ENCODE data around the gene MYH14. TPM values are rescaled to one million over a fixed set of nuclear protein-coding genes. Genes with fewer than 3 reads are reported as not detected.

Gene MYH14
- total and polyA plus RNA-seq, 2 of the 8 experiments (the other 6 are each of a cell fraction or from before 2014, with no cell fraction given): 17.3 to 28.6 TPM

GRCh38 chr19:50276370-50277063 lies 73.1 kb downstream of the MYH14 start:
- Histone ChIP-seq H4K5ac (ENCODE audit: insufficient read length, low read depth, low read length) (no peak overlapping the region), H3K27me3 (replicated peaks in 1 of 4; ENCODE audit: control insufficient read depth in 3 of 4, extremely low read depth in 1 of 4, insufficient read depth in 3 of 4, low read length in 3 of 4) (no peaks in the 10 kb centered on the region), H2AK5ac (ENCODE audit: low read depth, low read length) (no peak overlapping the region), H2BK20ac (ENCODE audit: low read length) (no peak overlapping the region), H2BK120ac (replicated peaks; ENCODE audit: low read depth, low read length) (no peak overlapping the region), H2BK15ac (ENCODE audit: low read length) (no peak overlapping the region), H2BK5ac (ENCODE audit: low read depth, low read length) (no peak overlapping the region), H4K20me1 (replicated peaks in 1 of 2; ENCODE audit: control insufficient read depth in 1 of 2, insufficient read depth in 2 of 2, low read length in 2 of 2) (no peaks in the 10 kb centered on the region), H3K23me2 (ENCODE audit: low read depth, low read length) (no peaks in the 10 kb centered on the region), H3K36me3 (ENCODE audit: control insufficient read depth in 2 of 4, insufficient read depth in 4 of 4, low read length in 3 of 4) (peaks cover 0 to 17% (median 5%) of the 10 kb centered on the region in 4 experiments; a peak in 6 of 8 replicates), H3K4me3 (ENCODE audit: extremely low read depth in 1 of 4, insufficient read depth in 2 of 4, low read depth in 3 of 4, low read length in 4 of 4) (no peak overlapping the region), H3K4me1 (replicated peaks in 1 of 4; ENCODE audit: control insufficient read depth in 3 of 4, insufficient read depth in 4 of 4, low read length in 3 of 4) (no peaks in the 10 kb centered on the region), H3K9me3 (ENCODE audit: insufficient read depth in 2 of 2, low read depth in 1 of 2, low read length in 1 of 2) (no peaks in the 10 kb centered on the region), H3K56ac (replicated peaks; ENCODE audit: insufficient read length, low read depth, low read length) (no peak overlapping the region), H4K8ac (ENCODE audit: extremely low read depth, insufficient read depth, low read length) (no peak overlapping the region), H3K14ac (ENCODE audit: insufficient read length) (no peak overlapping the region), H2BK12ac (ENCODE audit: low read depth, low read length) (no peak overlapping the region), H3K79me2 (ENCODE audit: control insufficient read depth in 1 of 2, insufficient read depth in 2 of 2, low read length in 2 of 2) (no peaks in the 10 kb centered on the region), H4K91ac (replicated peaks; ENCODE audit: insufficient read length, low read length) (no peak overlapping the region), H3K79me1 (ENCODE audit: low read depth, low read length) (no peaks in the 10 kb centered on the region), H3K23ac (ENCODE audit: insufficient read length) (no peak overlapping the region), H3K4ac (replicated peaks; ENCODE audit: insufficient read length, low read depth, low read length) (no peak overlapping the region), H3K27ac (ENCODE audit: low read depth, low read length) (no peak overlapping the region), H3K4me2 (ENCODE audit: insufficient read depth in 1 of 2, low read depth in 2 of 2, low read length in 2 of 2) (no peak overlapping the region), H2AFZ (ENCODE audit: low read length) (no peak overlapping the region), H3K18ac (ENCODE audit: extremely low read depth, low read length) (no peak overlapping the region), H3K9ac (replicated peaks in 1 of 4; ENCODE audit: extremely low read depth in 1 of 4, low read depth in 3 of 4, low read length in 3 of 4) (no peak overlapping the region)
- 92% methylated on average over 7 of the region's 15 CpGs; no CpG with 5 or more reads in 1 of the 2 experiments for WGBS, 2 experiments (ENCODE audit: extremely low coverage in 1 of 2, insufficient coverage in 1 of 2, insufficient read length in 1 of 2, insufficient replicate concordance in 2 of 2, low coverage in 1 of 2, low lambda C conversion rate in 2 of 2, missing lambda C conversion rate in 1 of 2)
- no peak for FAIRE-seq
- ChIA-PET CTCF (ENCODE audit: partially characterized antibody) (interaction anchor here (0.5 to 1.3 kb wide), 3 partner anchors 38 to 87 kb away, joined by 3 to 4 read pairs (median 3); no protein-coding TSS in a partner anchor), POLR2A (ENCODE audit: partially characterized antibody) (interaction anchor here (0.6 to 1.2 kb wide), 2 partner anchors 9 to 349 kb away, joined by 3 to 4 read pairs; no protein-coding TSS in a partner anchor)
- DNase-seq (ENCODE audit: low read depth in 1 of 2, low spot score in 2 of 2): no peak
- TF ChIP-seq USF2 (IDR thresholded peaks at IDR 0.05; ENCODE audit: low read length) (no peak), CHD2 (IDR thresholded peaks at IDR 0.05; ENCODE audit: low read length) (no peak), CTCF (IDR thresholded peaks at IDR 0.05; ENCODE audit: control extremely low read depth in 1 of 3, insufficient read depth in 1 of 3, low read depth in 1 of 3, low read length in 3 of 3) (no peak), GTF2F1 (IDR thresholded peaks at IDR 0.05; ENCODE audit: borderline replicate concordance, low read depth, low read length) (no peak), TAF7 (optimal IDR thresholded peaks at IDR 0.05; ENCODE audit: borderline replicate concordance, low read depth, low read length) (no peak), RBBP5 (IDR thresholded peaks at IDR 0.05; ENCODE audit: borderline replicate concordance, low read depth, low read length) (no peak), ZNF274 (IDR thresholded peaks at IDR 0.05; ENCODE audit: borderline replicate concordance, extremely low read depth, low read length) (no peak), PHF8 (conservative IDR thresholded peaks at IDR 0.05; ENCODE audit: low read depth, low read length) (no peak), RXRA (IDR thresholded peaks at IDR 0.05; ENCODE audit: insufficient read depth, low read depth, low read length) (no peak)
